ENCODE results near the gene RPL27A.

RPL27A gene

DNA sequence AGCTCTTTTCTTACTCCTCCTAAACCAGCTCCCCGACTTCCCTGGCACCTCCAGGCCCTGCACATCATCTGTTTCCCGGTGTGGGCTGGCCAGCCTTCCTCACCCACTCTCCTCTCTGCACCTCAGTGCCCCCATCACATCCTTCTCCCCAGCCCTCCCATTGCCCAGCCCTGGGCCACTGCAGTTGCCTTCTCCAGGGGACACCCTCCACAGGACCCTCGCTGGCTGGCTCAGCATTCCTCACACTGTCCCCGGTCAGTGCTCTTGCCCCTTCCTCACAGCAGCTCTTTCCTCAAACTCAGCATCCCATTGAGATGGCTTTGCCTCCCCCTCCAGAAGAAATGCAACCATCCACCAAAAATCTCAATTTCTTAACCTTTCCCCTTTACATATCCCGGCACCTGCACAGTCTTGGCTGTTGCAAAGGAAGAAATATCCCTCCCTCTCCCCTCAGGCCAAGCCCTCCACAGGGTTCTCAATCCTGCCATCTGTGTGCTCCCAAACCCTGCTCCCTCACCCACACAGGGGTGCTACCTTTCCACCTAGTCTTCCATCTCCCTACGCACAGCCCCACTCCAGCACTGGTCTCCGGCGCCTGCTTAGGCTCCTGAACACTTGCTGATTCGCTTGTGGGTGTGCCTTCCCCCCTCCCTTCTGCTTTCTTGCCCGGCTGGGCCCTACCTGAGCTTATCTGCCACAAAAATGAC is 19.5 kb downstream of the RPL27A start:
- DNase-seq (ENCODE audit: low read depth) = no peak

DNA sequence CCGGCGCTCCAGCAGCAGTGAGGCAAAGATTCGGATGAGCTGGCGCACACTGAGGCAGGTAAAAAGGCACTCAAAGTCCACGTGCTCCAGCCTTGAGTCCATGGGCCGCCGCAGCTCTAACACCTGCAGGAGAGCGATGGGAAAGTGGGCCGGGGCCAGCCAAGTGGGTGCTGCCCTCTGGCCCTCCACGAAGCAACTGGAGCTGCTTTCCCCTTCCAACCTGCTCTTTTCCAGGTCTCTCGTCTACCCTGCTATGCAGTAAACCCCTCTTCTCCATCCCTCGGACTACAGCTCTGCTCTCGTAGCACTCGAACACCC is 20.0 kb downstream of the RPL27A start:
- no peak for DNase-seq (ENCODE audit: low read depth)

DNA sequence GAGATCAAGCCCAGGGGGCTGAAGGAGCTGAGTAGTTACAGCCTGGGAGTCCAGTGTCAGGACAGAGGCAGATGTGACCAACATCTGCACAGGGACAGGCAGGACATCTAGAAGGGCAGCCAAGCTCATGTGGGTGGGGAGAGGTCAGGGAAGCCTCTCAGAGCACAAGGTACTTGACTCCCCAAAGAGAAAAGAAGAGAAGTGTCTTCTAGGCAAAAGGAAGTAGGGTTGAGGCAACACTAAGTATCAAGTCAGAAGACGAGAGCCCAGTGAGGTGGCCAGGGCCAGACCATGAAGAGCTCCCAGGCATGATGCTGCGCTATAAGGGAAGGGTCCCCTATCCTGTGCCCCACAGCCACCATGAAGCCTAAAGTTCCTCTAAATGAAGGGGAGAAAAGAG is 21.5 kb downstream of the RPL27A start:
- DNase-seq (ENCODE audit: low read depth) = no peak

DNA sequence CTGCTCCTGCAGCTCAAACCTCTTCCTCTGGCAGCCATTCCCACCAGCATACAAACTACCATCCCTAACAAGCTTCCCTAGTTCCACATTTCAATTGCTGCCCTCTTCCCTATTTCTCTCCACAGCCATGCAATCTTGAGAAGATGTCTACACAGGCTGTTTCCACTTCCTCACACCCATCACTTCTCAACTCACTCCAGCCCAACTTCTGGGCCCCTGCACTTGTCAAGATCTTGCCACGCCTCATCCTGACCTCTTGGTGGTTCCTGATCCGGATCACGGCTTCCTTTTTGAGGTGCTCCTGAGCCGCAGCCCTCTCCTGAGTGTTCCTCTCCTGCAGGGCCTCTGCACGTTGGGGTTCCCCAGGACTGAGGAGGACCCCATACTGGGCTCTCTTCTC is 22.6 kb downstream of the RPL27A start:
- DNase-seq (ENCODE audit: low read depth) = no peak

DNA sequence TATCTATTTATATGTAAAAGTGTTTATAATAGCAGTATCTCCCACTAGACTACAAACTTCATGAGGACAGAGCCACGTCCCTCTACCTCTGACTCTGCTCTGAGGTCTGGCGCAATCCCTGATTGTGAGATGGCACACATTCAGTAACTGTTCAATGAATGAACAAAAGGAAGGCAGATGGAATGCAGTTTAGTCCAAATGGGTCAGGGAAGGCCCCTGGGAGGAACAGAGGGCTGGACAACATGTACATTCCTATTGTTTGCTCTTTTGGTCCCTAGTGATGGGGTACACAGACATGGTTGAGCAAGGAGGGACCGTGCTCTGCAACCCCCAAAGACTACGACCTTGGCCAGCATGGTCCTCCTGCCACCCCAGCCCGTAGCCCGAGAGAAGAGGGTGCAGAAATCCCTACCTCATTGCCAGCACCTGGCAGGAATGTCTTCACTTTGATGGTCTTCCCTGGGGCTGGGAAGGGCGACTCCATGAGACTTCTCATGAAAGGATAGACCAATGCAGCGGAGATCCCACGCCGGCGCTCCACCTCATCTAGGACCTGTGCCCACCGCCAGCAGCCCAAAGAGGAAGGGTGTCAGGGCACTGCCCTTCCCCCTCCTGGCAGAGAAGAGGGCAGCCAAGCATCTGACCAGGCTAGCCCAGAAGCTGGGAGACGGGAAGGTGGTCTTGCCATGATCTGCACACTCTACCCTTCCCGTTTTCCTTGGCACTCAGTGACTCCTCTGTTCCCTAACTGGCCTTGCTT is 24.3 kb downstream of the RPL27A start:
- no peak for DNase-seq (ENCODE audit: low read depth)

DNA sequence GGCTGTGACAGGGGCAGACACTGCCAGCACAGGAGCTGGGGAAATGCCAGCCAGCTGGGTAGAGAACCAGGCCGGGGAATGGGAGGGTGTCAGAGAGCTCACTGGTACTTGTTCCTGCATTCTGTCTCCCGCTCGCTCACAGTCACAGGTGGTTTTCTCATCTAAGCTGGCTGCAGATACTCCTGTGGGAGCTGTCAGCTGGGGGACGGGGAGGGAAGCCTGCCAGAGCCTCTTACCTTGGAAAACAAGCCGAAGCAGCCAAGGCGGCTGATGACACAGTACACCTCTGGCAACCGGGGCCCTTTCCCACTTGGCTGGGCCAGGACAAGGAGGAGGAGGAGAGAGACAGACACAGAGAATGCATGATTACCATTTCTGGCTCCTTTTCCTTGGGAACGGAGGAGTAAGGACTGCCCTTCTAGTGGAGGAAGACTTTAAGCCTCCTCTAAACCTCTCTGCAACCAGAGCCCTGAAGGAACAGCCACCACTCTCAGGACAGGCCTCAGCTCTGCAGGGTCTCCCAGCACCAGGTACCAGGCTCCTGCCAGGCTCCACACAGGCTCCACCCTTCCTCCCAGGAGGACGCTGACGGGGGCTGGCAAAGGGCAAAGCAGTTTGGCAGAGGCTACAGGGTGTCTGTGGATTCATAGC is 25.1 kb downstream of the RPL27A start:
- DNase-seq (ENCODE audit: low read depth) = no peak

DNA sequence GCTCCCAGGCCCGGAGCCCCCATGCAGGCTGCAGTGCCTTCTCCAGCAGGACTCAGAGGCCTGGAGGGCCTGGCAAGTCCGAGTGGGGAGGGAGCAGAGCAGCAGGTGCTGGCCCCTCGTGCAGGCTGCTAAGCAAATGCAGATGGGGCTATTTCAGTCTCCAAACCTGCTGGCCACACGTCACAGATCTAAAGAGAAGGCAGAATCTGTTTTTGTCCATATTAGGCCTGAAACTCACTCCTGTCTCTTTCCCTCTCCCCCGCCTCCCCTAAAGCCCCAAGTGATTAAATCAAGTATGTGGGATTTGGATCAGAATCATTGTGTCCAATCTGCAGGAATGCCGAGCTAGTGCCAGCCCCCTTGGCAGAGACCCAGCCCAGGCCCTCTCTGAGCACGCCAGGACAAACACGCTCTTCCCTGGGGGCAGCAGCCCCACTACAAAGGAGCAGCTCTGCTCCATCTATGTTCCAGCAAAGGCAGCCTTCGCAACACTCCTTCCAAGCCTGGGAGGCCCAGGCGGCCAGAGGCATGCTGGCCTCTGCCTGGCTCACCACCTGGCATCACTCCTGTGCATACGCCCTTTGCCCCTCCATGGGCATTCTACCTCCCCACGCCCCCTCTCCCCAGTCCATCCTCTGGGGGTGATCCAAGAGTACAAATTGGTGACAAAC is 26.5 kb downstream of the RPL27A start:
- DNase-seq (ENCODE audit: low read depth) = no peak

DNA sequence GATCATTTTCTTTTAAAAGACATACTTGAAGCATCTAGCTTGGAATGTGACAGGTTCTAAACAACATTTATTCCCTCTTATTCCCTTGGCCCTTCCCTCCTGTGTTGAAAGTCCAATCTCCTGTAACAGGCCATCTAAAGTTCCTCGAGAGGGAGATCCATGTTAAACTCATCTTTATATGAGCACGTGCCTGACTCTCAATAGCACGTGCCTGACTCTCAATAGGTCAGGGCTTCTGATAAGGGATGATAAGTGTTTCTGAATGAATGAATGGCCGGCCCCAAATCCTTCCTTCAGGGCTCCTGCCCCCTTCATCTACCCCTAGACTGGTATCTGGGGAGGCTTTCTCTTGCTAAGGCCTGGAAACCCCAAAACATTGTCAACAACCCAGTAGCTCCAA is 27.2 kb downstream of the RPL27A start:
- DNase-seq (ENCODE audit: low read depth) = no peak

DNA sequence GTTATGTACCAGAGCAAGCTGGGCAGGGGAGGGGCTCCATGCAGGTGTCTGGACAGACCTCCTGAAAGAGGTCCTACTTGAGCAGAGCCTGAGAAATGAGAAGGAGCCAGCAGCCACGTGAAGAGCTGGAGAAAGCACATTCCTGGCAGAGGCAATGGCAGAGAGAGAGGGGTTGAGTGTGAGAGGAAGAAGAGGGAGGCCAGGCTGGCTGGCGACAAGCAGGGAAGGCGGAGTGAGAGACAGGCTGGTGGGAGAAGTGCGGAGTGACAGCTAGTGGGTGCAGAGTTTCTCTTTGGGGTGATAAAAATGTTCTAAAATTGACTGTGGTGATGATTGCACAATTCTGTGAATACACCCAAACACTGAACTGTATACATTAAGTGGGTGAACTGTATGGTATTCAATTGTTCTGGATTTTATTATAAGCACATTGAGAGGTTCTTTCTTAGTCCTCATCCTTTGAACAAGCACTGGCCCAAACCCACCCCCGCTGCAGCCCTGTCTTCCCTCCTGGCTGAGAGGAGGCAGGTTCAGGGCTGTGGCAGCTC is 29.4 kb downstream of the RPL27A start:
- no peak for DNase-seq (ENCODE audit: low read depth)

DNA sequence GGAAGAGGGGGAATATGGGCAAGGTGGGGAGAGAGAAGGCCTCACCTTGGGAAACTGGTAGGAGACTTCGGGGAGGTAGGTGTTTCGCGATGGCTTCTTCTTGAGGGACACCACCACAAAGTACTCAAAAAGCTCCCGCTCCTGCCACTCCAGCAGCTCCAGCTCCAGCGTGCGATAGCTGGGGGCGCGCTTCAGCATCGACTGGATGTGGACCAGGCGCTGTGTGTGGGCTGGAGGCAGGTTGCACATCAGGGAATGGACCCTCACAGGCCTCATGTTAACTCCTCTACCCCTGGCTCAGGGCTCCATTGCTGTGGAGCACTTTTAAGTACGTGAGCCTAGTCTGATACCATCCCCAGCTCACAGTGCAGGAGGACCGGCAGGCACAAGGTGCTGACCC is 29.9 kb downstream of the RPL27A start:
- no peak for DNase-seq (ENCODE audit: low read depth)

DNA sequence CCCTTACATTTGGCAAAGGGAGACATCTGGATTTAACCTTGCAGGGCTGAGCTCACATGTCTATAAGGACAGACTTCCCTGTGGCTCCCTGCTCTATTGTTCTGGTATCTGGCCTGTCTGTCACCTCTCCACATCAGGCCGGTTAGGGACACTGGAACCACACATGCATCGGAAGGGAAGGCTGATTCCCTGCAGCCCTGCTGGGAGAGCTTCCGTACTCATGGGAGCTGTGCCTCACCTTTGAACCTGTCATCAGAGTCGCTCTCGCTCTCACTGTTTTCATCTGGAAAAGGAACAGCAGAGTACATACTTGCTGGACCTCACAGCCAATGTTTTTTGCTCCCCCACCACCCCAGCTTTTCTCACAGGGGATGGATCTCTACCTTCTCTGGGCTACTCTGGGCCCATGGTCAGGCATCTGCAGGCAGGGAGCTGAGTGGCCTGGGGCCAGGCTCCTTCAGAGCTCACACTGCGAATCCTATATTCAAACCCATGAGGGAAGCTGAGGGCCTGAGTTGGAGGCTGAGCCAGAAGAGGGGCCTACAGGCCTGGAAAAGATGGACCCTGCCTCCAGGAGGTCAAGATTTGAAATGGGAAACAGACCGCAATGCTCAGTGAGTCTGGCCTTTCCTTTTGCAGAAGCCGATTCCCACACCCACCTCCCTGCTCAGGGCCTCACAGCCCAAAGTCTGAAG is 31.3 kb downstream of the RPL27A start:
- DNase-seq (ENCODE audit: low read depth) = no peak

DNA sequence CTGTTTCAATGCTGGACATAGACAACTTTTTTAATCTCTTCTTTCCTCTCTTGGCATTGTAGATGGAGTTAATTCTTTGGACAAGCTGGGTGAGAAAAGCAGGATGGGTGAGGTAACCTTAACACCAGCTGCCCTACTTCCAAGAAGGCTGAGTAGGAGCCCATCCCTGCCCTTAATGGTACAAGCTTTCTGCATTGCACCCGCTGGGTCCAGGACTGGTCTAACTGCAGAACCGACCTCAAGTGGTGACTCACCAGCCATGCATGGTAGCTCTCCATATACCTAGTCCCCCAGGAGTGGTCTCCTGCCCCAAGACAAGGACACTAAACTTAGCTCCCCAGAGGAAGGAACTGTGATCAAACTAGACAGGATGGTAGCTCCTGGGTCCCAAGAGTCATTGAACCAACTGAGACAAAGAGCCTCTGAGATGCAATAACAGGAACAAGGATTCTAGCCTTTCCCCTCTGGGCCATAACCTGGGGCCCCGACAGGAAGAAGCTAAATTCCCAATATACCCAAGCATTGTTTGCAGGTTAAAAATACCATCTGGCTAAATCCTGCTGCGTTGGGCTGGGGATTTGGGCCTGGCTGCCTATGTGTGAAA is 32.1 kb downstream of the RPL27A start:
- no peak for DNase-seq (ENCODE audit: low read depth)

DNA sequence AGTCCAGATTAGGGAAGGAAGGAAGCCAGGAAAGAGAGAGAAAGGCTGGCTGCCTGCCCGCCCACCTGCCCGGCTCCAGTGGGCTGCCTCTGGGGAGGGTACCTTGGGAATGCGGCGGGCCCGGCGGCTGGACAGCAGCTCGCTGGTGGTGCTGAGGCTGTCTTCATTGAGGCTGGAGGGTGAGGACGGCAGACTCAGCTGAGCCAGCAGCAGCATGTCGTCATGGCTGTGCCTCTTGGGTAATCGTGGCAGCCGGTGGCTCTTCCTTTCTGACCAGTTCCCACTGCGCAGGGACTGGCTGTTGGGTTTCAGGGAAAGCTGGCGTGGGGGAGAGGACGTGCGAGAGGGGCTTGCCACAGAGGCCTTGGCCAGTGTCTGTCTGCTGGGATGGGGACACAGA is 32.9 kb downstream of the RPL27A start:
- no peak for DNase-seq (ENCODE audit: low read depth)

DNA sequence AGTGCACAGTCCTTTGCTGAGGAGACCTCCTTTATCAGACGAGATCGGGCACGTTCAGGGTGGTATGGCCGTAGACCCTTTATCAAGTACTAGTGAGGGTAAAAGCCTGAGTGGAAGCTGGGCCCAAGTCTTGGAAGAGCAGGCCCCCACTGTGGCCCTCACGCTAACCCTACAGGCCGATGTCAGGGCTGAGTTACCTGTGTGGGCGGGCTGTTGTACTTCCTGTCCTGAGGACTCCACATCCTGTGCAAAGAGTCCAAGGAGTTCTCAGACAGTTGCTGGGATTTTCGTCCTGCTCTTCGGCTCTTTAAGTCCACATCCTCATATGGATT is 34.9 kb downstream of the RPL27A start:
- DNase-seq (ENCODE audit: low read depth) = no peak

DNA sequence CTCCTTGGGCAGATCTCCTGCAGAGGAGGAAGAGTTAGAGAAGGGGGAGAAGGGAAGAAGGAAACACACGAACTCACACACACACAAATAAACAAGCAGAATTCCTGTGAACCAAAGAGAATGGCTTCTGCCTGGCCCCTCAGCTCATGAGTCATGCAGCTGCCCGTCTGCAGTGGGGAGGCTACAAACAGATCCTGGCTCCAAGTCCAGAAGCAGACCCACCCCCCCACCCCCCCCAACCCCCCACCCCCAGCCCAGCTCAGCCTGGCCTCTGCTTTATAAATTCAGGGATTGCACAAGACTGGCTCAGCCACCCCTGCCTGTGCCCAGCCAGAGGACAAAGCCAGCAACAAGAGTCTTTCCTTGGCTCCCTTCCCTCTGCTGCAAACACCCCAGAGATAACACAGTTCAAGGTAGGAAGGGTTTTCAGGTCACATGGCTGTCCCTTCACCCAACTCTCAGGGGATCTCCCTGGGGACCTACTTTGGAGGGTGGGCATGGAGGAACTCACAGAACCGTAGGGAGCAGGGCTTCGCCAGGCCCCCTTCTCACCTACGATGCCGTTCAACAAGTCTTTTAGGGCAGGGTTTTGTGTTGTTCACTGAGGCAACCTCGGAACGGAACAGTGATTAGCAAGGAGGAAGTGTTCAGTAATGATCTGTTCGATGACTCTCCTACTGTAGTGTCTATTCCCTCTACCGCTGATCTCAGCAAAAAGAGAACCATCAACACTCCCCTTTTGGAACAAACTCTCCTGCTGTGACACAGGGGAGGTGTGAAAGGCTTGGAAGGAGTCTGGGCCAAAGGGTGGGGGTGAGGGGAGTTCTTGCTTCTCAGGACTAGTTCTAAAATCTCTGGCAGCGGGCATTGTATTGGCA is 35.5 kb downstream of the RPL27A start:
- no peak for DNase-seq (ENCODE audit: low read depth)

DNA sequence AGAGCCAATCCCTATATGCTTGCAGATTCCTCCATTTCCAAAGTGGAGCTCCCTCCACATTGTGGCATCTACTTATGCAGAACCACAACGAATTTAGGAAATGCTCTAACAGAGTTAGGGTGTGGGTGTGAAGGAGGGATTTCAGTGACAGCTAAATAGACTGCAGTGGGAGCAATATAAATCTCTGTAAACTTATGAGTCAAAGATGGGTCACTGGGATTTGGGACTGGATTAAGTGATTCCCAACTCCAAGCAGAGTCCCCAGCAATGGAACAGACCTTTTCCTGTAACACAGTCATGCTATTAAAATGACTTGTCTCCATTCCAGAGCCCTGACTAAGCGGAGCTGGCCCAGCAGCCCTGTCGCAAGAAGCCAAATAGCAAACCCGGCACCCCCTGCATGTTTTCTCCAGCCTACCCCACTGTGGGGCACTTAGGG is 36.6 kb downstream of the RPL27A start:
- no peak for DNase-seq (ENCODE audit: low read depth)

DNA sequence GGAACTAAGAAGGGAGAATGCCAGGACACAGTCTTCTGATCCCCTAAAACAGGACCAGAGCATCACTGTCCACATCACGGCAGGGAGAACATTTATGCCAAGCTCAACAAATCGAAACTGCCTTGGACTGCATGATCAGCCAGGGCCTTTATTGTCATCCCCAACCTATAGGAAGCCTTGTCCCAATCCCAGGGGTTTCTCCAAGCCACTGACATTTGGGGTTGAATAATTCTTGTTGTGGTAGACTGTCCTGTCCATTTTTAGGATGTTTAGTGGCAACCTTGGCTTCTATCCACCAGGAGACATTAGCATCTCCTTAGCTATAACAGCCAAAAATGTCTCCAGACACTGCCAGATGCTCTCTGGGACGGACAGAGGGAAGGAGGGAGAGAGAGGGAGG is 37.1 kb downstream of the RPL27A start:
- no peak for DNase-seq (ENCODE audit: low read depth)

DNA sequence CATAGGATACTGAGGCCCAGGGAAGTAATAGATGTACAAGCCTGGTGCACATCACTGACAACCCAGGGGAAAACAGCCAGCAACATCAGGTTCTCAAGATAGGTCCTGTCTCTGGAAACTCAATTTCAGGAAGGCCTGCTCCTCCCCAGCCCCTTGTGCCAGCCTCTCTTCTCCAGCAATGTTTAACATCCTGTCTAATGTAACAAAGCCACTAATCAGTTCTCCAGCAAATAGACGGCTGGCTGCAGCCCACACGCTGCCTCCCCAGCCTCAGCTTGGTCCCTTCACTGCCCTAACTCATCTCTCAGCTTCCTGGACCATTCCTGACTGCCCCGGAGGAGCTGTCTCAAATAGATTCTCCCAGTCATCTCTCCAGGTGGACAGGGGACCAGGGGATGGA is 37.8 kb downstream of the RPL27A start:
- no peak for DNase-seq (ENCODE audit: low read depth)

DNA sequence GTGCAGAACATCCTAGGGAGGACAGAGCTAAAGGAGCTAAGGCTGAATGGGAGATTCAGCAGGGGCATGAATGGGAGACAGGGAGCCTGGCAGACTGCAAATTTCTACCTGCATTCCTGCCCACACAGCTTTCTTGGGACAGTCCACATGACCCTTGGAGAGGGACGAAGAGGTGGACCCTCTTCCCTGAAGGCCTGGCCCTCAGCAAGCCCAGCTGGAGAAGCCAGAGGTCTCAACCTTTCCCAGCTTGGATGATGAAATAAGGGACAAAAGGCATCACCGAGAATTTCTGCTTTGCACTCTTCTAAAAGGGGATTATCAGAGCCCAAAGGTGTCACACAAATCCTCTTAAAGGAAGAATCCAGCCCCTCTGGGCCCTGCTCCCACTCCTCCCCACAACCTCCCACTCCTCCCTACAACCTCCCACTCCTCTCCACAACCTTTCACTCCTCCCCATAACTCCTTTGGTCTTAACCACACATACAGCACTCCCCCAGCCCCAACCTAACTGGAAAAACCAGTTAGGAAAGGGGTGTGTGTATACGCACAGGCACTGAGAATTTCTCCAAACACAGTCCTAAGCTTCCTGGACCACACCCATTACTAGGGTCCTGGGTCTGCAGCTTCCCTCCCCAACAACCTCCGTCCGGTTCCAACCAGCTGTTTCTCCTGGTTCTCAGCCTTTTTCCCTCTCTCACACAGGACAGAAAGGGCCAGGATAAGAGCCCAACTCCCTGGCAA is 38.4 kb downstream of the RPL27A start:
- DNase-seq (ENCODE audit: low read depth) = no peak
